Measurements from ENCODE around the gene LRRC8E.

Gene LRRC8E

GRCh38 chr19:7888145-7888825 is at the start of gene LRRC8E:
TSS of gene LRRC8E (plus strand) at chr19:7888510. CDS start at chr19:7895604, 7,094 bp downstream.
- DNase-seq, result peak; percentile 79

GRCh38 chr19:7839476-7839875 is 48.8 kb upstream of the LRRC8E start:
- no peak for DNase-seq

- DNase-seq, result no peak
Observed at GRCh38 chr19:7840629-7841028, 47.7 kb upstream of the LRRC8E start.

GRCh38 chr19:7841751-7842660 is 46.3 kb upstream of the LRRC8E start:
- no peak for DNase-seq

- DNase-seq, result no peak
Observed at GRCh38 chr19:7842661-7843294, 45.5 kb upstream of the LRRC8E start.

- DNase-seq, result no peak
Observed at GRCh38 chr19:7843521-7843920, 44.8 kb upstream of the LRRC8E start.

- no peak for DNase-seq
Observed at GRCh38 chr19:7844405-7844804, 43.9 kb upstream of the LRRC8E start.

GRCh38 chr19:7844951-7845350 is 43.4 kb upstream of the LRRC8E start:
- DNase-seq, result no peak

- DNase-seq, result no peak
Observed at GRCh38 chr19:7845390-7846154, 42.7 kb upstream of the LRRC8E start.

- DNase-seq, result no peak
Observed at GRCh38 chr19:7846155-7846646, 42.1 kb upstream of the LRRC8E start.

- no peak for DNase-seq
Observed at GRCh38 chr19:7847664-7848063, 40.6 kb upstream of the LRRC8E start.

GRCh38 chr19:7848779-7849457 is 39.4 kb upstream of the LRRC8E start:
- no peak for DNase-seq

GRCh38 chr19:7849631-7849999 is 38.7 kb upstream of the LRRC8E start:
- DNase-seq, result no peak

GRCh38 chr19:7850000-7850813 is 38.1 kb upstream of the LRRC8E start:
- DNase-seq, result no peak

GRCh38 chr19:7850945-7851622 is 37.2 kb upstream of the LRRC8E start:
- no peak for DNase-seq

GRCh38 chr19:7851623-7852500 is 36.4 kb upstream of the LRRC8E start:
- DNase-seq, result no peak

GRCh38 chr19:7852851-7853769 is 35.2 kb upstream of the LRRC8E start:
- DNase-seq, result peak; percentile 52

- DNase-seq, result no peak
Observed at GRCh38 chr19:7853770-7854128, 34.6 kb upstream of the LRRC8E start.

Data from fibroblast of skin of right biceps (primary cell).